ENCODE data around the gene NCOR1. TPM values are rescaled to one million over a fixed set of nuclear protein-coding genes. Genes with fewer than 3 reads are reported as not detected.

Gene NCOR1
- total RNA-seq, 2 experiments from 2014 or later: 68.0 to 134 TPM

GRCh38 chr17:16190703-16191360 lies 24.5 kb downstream of the NCOR1 start:
- Histone ChIP-seq H4K20me1 (ENCODE audit: insufficient read depth, low read length) (0 out of 2 replicates have a peak, but pooled peaks cover 4% of the 10 kb centered on the region), H3K9me3 (ENCODE audit: low read length) (no peaks in the 10 kb centered on the region), H3K27ac (ENCODE audit: low read depth, low read length, poor library complexity, severe bottlenecking) (no peak overlapping the region), H3K4me2 (ENCODE audit: low read length) (no peak overlapping the region), H3K4me1 (ENCODE audit: insufficient read depth, low read length, poor library complexity, severe bottlenecking) (peaks cover 15% of the 10 kb centered on the region), H3K9me2 (ENCODE audit: insufficient read depth, low read length) (no peaks in the 10 kb centered on the region), H3K4me3 (ENCODE audit: low read depth, low read length, poor library complexity, severe bottlenecking) (no peak overlapping the region), H3K36me3 (ENCODE audit: insufficient read depth, low read length) (peaks cover 45% of the 10 kb centered on the region), H2AFZ (ENCODE audit: low read length) (no peak overlapping the region), H3K79me2 (ENCODE audit: insufficient read depth, low read depth, low read length) (peaks cover 5% of the 10 kb centered on the region; the same call in 1 of the 2 replicates)
- intact Hi-C loops (cut with micrococcal nuclease; ENCODE audit: unreplicated experiment): no loop called here
- no TSS peak for BruUV-seq (replicated peaks)
- TF ChIP-seq EZH2phosphoT487 (IDR thresholded peaks at IDR 0.05; ENCODE audit: borderline replicate concordance, low read depth, low read length) (no peak), CTCF (conservative IDR thresholded peaks at IDR 0.05; ENCODE audit: low read length) (no peak)
- POLR2A ChIA-PET: interaction anchor here (0.5 to 0.6 kb wide), 3 partner anchors 54 to 146 kb away, joined by 3 read pairs; no protein-coding TSS in a partner anchor
- DNase-seq (ENCODE audit: low spot score): no peak
- CTCF ChIA-PET (ENCODE audit: unreplicated experiment): no interaction called here

- Histone ChIP-seq H3K36me3 (ENCODE audit: insufficient read depth, low read length) (peaks cover 54% of the 10 kb centered on the region), H3K4me3 (ENCODE audit: low read depth, low read length, poor library complexity, severe bottlenecking) (no peak overlapping the region), H2AFZ (ENCODE audit: low read length) (no peak overlapping the region), H3K4me2 (ENCODE audit: low read length) (no peak overlapping the region; the same call in 1 of the 2 replicates), H3K27ac (ENCODE audit: low read depth, low read length, poor library complexity, severe bottlenecking) (no peak overlapping the region), H3K79me2 (ENCODE audit: insufficient read depth, low read depth, low read length) (peaks cover 5% of the 10 kb centered on the region; the same call in 1 of the 2 replicates), H3K4me1 (ENCODE audit: insufficient read depth, low read length, poor library complexity, severe bottlenecking) (peaks cover 15% of the 10 kb centered on the region), H4K20me1 (ENCODE audit: insufficient read depth, low read length) (0 out of 2 replicates have a peak, but pooled peaks cover 4% of the 10 kb centered on the region), H3K9me3 (ENCODE audit: low read length) (no peaks in the 10 kb centered on the region), H3K9me2 (ENCODE audit: insufficient read depth, low read length) (no peaks in the 10 kb centered on the region)
- no peak for DNase-seq (ENCODE audit: low spot score)
- intact Hi-C loops (cut with micrococcal nuclease; ENCODE audit: unreplicated experiment): no loop called here
- TF ChIP-seq CTCF (conservative IDR thresholded peaks at IDR 0.05; ENCODE audit: low read length): no peak
- TF ChIP-seq EZH2phosphoT487 (IDR thresholded peaks at IDR 0.05; ENCODE audit: borderline replicate concordance, low read depth, low read length): no peak
- POLR2A ChIA-PET: interaction anchor here (0.5 to 1.1 kb wide), 7 partner anchors 13 to 145 kb away, joined by 3 to 5 read pairs (median 3); no protein-coding TSS in a partner anchor
- CTCF ChIA-PET (ENCODE audit: unreplicated experiment): no interaction called here
- BruUV-seq (replicated peaks): no TSS peak
These were observed 25.5 kb downstream of the NCOR1 start for GRCh38 chr17:16189791-16190348.

DNA sequence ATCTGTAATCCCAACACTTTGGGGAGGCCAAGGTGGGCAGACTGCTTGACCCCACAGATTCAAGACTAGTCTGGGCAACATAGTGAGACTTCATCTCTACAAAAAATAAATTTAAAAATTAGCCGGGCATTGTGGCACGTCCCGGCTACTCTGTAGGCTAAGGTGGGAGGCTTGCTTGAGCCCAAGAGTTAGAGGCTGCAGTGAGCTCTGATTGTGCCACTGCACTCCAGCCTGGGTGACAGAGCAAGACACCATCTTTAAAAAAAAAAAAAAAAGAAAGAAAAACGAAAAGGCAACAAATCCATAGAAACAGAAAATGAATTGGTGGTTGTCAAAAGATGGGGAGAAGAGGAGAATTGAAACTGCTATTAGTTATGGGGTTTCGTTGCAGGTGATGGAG lies 27.7 kb downstream of the NCOR1 start:
- no TSS peak for BruUV-seq (replicated peaks)
- Histone ChIP-seq H4K20me1 (ENCODE audit: insufficient read depth, low read length) (0 out of 2 replicates have a peak, but pooled peaks cover 4% of the 10 kb centered on the region), H3K9me3 (ENCODE audit: low read length) (no peaks in the 10 kb centered on the region), H2AFZ (ENCODE audit: low read length) (no peak overlapping the region), H3K4me3 (ENCODE audit: low read depth, low read length, poor library complexity, severe bottlenecking) (no peak overlapping the region), H3K9me2 (ENCODE audit: insufficient read depth, low read length) (no peaks in the 10 kb centered on the region), H3K4me1 (ENCODE audit: insufficient read depth, low read length, poor library complexity, severe bottlenecking) (peaks cover 15% of the 10 kb centered on the region), H3K4me2 (ENCODE audit: low read length) (no peak overlapping the region), H3K36me3 (ENCODE audit: insufficient read depth, low read length) (peaks cover 69% of the 10 kb centered on the region), H3K27ac (ENCODE audit: low read depth, low read length, poor library complexity, severe bottlenecking) (no peak overlapping the region), H3K79me2 (ENCODE audit: insufficient read depth, low read depth, low read length) (peaks cover 15% of the 10 kb centered on the region; the same call in 1 of the 2 replicates)
- no peak for TF ChIP-seq CTCF (conservative IDR thresholded peaks at IDR 0.05; ENCODE audit: low read length)
- no peak for TF ChIP-seq EZH2phosphoT487 (IDR thresholded peaks at IDR 0.05; ENCODE audit: borderline replicate concordance, low read depth, low read length)
- POLR2A ChIA-PET: interaction anchor here (0.5 to 1.2 kb wide), 4 partner anchors 87 to 187 kb away, joined by 3 to 5 read pairs (median 3); no protein-coding TSS in a partner anchor
- intact Hi-C loops (cut with micrococcal nuclease; ENCODE audit: unreplicated experiment): no loop called here
- CTCF ChIA-PET (ENCODE audit: unreplicated experiment): no interaction called here
- DNase-seq (ENCODE audit: low spot score): no peak

Measured in OCI-LY7 (cell line).